Measurements from ENCODE around the gene NCBP3.

Gene NCBP3

GRCh38 chr17:3804503-3804931 is 41.5 kb downstream of the NCBP3 start:
- Histone ChIP-seq H2BK120ac (ENCODE audit: low read depth, low read length) (no peak overlapping the region), H3K9ac (ENCODE audit: low read length) (no peak overlapping the region), H3K23ac (ENCODE audit: low read length) (no peak overlapping the region), H3K18ac (ENCODE audit: low read length) (no peak overlapping the region), H3K79me2 (ENCODE audit: control insufficient read depth, insufficient read depth, low read length) (no peaks in the 10 kb centered on the region), H2AK5ac (ENCODE audit: low read length) (no peak overlapping the region), H4K8ac (ENCODE audit: low read depth, low read length) (no peak overlapping the region), H4K5ac (ENCODE audit: low read length) (no peak overlapping the region), H3K4me2 (ENCODE audit: low read length) (no peak overlapping the region), H2BK5ac (ENCODE audit: low read length) (no peak overlapping the region), H2BK15ac (replicated peaks; ENCODE audit: low read depth) (no peak overlapping the region), H3K79me1 (ENCODE audit: low read length) (no peaks in the 10 kb centered on the region), H3K27ac (ENCODE audit: low read depth, low read length) (no peak overlapping the region), H3K36me3 (ENCODE audit: control insufficient read depth, insufficient read depth, low read length) (peaks cover 3% of the 10 kb centered on the region), H3K27me3 (ENCODE audit: insufficient read depth, low read length, poor library complexity) (no peaks in the 10 kb centered on the region), H3K4ac (ENCODE audit: low read depth, low read length) (no peak overlapping the region), H3K4me1 (ENCODE audit: control insufficient read depth, low read depth, low read length) (no peaks in the 10 kb centered on the region), H3K56ac (ENCODE audit: low read length) (no peak overlapping the region), H3K4me3 (ENCODE audit: low read length) (no peak overlapping the region)
- no peak for DNase-seq
- no CpG with 5 or more reads among the region's 6 CpGs for WGBS (ENCODE audit: extremely low coverage, insufficient coverage, low lambda C conversion rate)

GRCh38 chr17:3803308-3803640 is 42.8 kb downstream of the NCBP3 start:
- Histone ChIP-seq H3K4me1 (ENCODE audit: control insufficient read depth, low read depth, low read length) (no peaks in the 10 kb centered on the region), H3K4ac (ENCODE audit: low read depth, low read length) (no peak overlapping the region), H3K27me3 (ENCODE audit: insufficient read depth, low read length, poor library complexity) (no peaks in the 10 kb centered on the region), H4K5ac (ENCODE audit: low read length) (no peak overlapping the region), H2BK15ac (replicated peaks; ENCODE audit: low read depth) (no peak overlapping the region), H3K79me1 (ENCODE audit: low read length) (no peaks in the 10 kb centered on the region), H3K4me2 (ENCODE audit: low read length) (no peak overlapping the region), H3K56ac (ENCODE audit: low read length) (no peak overlapping the region), H2BK120ac (ENCODE audit: low read depth, low read length) (no peak overlapping the region), H2BK5ac (ENCODE audit: low read length) (no peak overlapping the region), H3K4me3 (ENCODE audit: low read length) (no peak overlapping the region), H3K9ac (ENCODE audit: low read length) (no peak overlapping the region), H4K8ac (ENCODE audit: low read depth, low read length) (no peak overlapping the region), H3K23ac (ENCODE audit: low read length) (no peak overlapping the region), H3K27ac (ENCODE audit: low read depth, low read length) (no peak overlapping the region), H3K18ac (ENCODE audit: low read length) (no peak overlapping the region), H2AK5ac (ENCODE audit: low read length) (no peak overlapping the region), H3K36me3 (ENCODE audit: control insufficient read depth, insufficient read depth, low read length) (peaks cover 3% of the 10 kb centered on the region), H3K79me2 (ENCODE audit: control insufficient read depth, insufficient read depth, low read length) (no peaks in the 10 kb centered on the region)
- DNase-seq = no peak
- no CpG with 5 or more reads among the region's 5 CpGs for WGBS (ENCODE audit: extremely low coverage, insufficient coverage, low lambda C conversion rate)

- Histone ChIP-seq H3K56ac (ENCODE audit: low read length) (no peak overlapping the region), H3K4me2 (ENCODE audit: low read length) (no peak overlapping the region), H2AK5ac (ENCODE audit: low read length) (no peak overlapping the region), H3K9ac (ENCODE audit: low read length) (no peak overlapping the region), H3K4ac (ENCODE audit: low read depth, low read length) (no peak overlapping the region), H2BK5ac (ENCODE audit: low read length) (no peak overlapping the region), H3K79me2 (ENCODE audit: control insufficient read depth, insufficient read depth, low read length) (no peaks in the 10 kb centered on the region), H3K79me1 (ENCODE audit: low read length) (no peaks in the 10 kb centered on the region), H3K4me1 (ENCODE audit: control insufficient read depth, low read depth, low read length) (no peaks in the 10 kb centered on the region), H2BK120ac (ENCODE audit: low read depth, low read length) (no peak overlapping the region), H4K5ac (ENCODE audit: low read length) (no peak overlapping the region), H3K27ac (ENCODE audit: low read depth, low read length) (no peak overlapping the region), H3K36me3 (ENCODE audit: control insufficient read depth, insufficient read depth, low read length) (peaks cover 3% of the 10 kb centered on the region), H4K8ac (ENCODE audit: low read depth, low read length) (no peak overlapping the region), H3K27me3 (ENCODE audit: insufficient read depth, low read length, poor library complexity) (no peaks in the 10 kb centered on the region), H3K23ac (ENCODE audit: low read length) (no peak overlapping the region), H3K18ac (ENCODE audit: low read length) (no peak overlapping the region), H3K4me3 (ENCODE audit: low read length) (no peak overlapping the region), H2BK15ac (replicated peaks; ENCODE audit: low read depth) (no peak overlapping the region)
- DNase-seq = no peak
- no CpG with 5 or more reads among the region's 19 CpGs for WGBS (ENCODE audit: extremely low coverage, insufficient coverage, low lambda C conversion rate)
Measured at GRCh38 chr17:3802461-3803307, 43.4 kb downstream of the NCBP3 start.

- Histone ChIP-seq H3K4me1 (ENCODE audit: control insufficient read depth, low read depth, low read length) (no peaks in the 10 kb centered on the region), H3K23ac (ENCODE audit: low read length) (no peak overlapping the region), H3K27me3 (ENCODE audit: insufficient read depth, low read length, poor library complexity) (no peaks in the 10 kb centered on the region), H3K56ac (ENCODE audit: low read length) (no peak overlapping the region), H2AK5ac (ENCODE audit: low read length) (no peak overlapping the region), H3K4me2 (ENCODE audit: low read length) (no peak overlapping the region), H3K4ac (ENCODE audit: low read depth, low read length) (no peak overlapping the region), H3K36me3 (ENCODE audit: control insufficient read depth, insufficient read depth, low read length) (peaks cover 1% of the 10 kb centered on the region), H2BK5ac (ENCODE audit: low read length) (no peak overlapping the region), H3K18ac (ENCODE audit: low read length) (no peak overlapping the region), H3K27ac (ENCODE audit: low read depth, low read length) (no peak overlapping the region), H4K5ac (ENCODE audit: low read length) (no peak overlapping the region), H2BK15ac (replicated peaks; ENCODE audit: low read depth) (no peak overlapping the region), H3K79me1 (ENCODE audit: low read length) (no peaks in the 10 kb centered on the region), H4K8ac (ENCODE audit: low read depth, low read length) (no peak overlapping the region), H3K4me3 (ENCODE audit: low read length) (no peak overlapping the region), H2BK120ac (ENCODE audit: low read depth, low read length) (no peak overlapping the region), H3K9ac (ENCODE audit: low read length) (no peak overlapping the region), H3K79me2 (ENCODE audit: control insufficient read depth, insufficient read depth, low read length) (no peaks in the 10 kb centered on the region)
- WGBS (ENCODE audit: extremely low coverage, insufficient coverage, low lambda C conversion rate) = no CpG with 5 or more reads among the region's 10 CpGs
- DNase-seq = no peak
Measured at GRCh38 chr17:3801792-3802191, 44.3 kb downstream of the NCBP3 start.

- Histone ChIP-seq H3K27ac (ENCODE audit: low read depth, low read length) (no peak overlapping the region), H3K23ac (ENCODE audit: low read length) (no peak overlapping the region), H3K4ac (ENCODE audit: low read depth, low read length) (no peak overlapping the region), H2AK5ac (ENCODE audit: low read length) (no peak overlapping the region), H3K18ac (ENCODE audit: low read length) (no peak overlapping the region), H2BK5ac (ENCODE audit: low read length) (no peak overlapping the region), H3K27me3 (ENCODE audit: insufficient read depth, low read length, poor library complexity) (no peaks in the 10 kb centered on the region), H4K5ac (ENCODE audit: low read length) (no peak overlapping the region), H3K4me3 (ENCODE audit: low read length) (no peak overlapping the region), H3K79me1 (ENCODE audit: low read length) (no peaks in the 10 kb centered on the region), H3K4me1 (ENCODE audit: control insufficient read depth, low read depth, low read length) (no peaks in the 10 kb centered on the region), H2BK120ac (ENCODE audit: low read depth, low read length) (no peak overlapping the region), H3K36me3 (ENCODE audit: control insufficient read depth, insufficient read depth, low read length) (peaks cover 1% of the 10 kb centered on the region), H3K4me2 (ENCODE audit: low read length) (no peak overlapping the region), H3K9ac (ENCODE audit: low read length) (no peak overlapping the region), H2BK15ac (replicated peaks; ENCODE audit: low read depth) (no peak overlapping the region), H3K79me2 (ENCODE audit: control insufficient read depth, insufficient read depth, low read length) (no peaks in the 10 kb centered on the region), H3K56ac (ENCODE audit: low read length) (no peak overlapping the region), H4K8ac (ENCODE audit: low read depth, low read length) (no peak overlapping the region)
- no peak for DNase-seq
- no CpG with 5 or more reads among the region's 7 CpGs for WGBS (ENCODE audit: extremely low coverage, insufficient coverage, low lambda C conversion rate)
Measured at GRCh38 chr17:3801347-3801746, 44.7 kb downstream of the NCBP3 start.
